HL-60 (cell line): ENCODE measurements around the gene TUB.

ENCODE experiments used
- DNase-seq, 2 experiments: peaks; one replicate each; pipeline ENCODE4 v3.0.0-alpha.2; 2010 to 2020; ENCODE audit warnings: low read depth in 1 of 2, low spot score in 1 of 2
- H3K27ac ChIP-seq: fragments of 250-450 bp; sonication (Bioruptor Pico); replicated peaks from 2 replicates; pipeline ENCODE4 v1.5.1; 2020; ENCODE audit warnings: mild to moderate bottlenecking, moderate library complexity
- H3K27me3 ChIP-seq: fragments of 250-450 bp; sonication (Bioruptor Pico); 2 replicates; pipeline ENCODE4 v1.5.1; 2021; ENCODE audit warnings: mild to moderate bottlenecking, moderate library complexity; ENCODE audit not compliant: insufficient read depth, poor library complexity, severe bottlenecking
- H3K4me3 ChIP-seq: replicated peaks from 2 replicates; pipeline ENCODE4 v1.5.1; 2011; ENCODE audit warnings: mild to moderate bottlenecking, control low read depth, low read length; ENCODE audit not compliant: insufficient read depth
- CTCF ChIP-seq: IDR thresholded peaks from one replicate; pipeline ENCODE4 v1.5.1; 2011; ENCODE audit warnings: low read length, control low read depth, inconsistent platforms; ENCODE audit not compliant: insufficient read depth
- GABPA ChIP-seq: IDR thresholded peaks from 2 replicates; pipeline ENCODE4 v1.6.1; 2012; ENCODE audit warnings: low read depth
- POLR2AphosphoS5 ChIP-seq: IDR thresholded peaks from 2 replicates; pipeline ENCODE4 v1.6.1; 2012; ENCODE audit warnings: low read depth
- REST ChIP-seq: IDR thresholded peaks from 2 replicates; pipeline ENCODE4 v1.6.1; 2012; ENCODE audit warnings: low read depth; ENCODE audit not compliant: insufficient replicate concordance
- SPI1 ChIP-seq: IDR thresholded peaks from 2 replicates; pipeline ENCODE4 v1.6.1; 2012; ENCODE audit warnings: low read depth, mild to moderate bottlenecking, borderline replicate concordance

Gene TUB

GRCh38 chr11:8066036-8066910 is 14.7 kb upstream of the TUB start:
- H3K27ac ChIP-seq = no peak overlapping the region
- TF ChIP-seq REST (no peak), GABPA (no peak), POLR2AphosphoS5 (no peak), CTCF (no peak), SPI1 (no peak)
- no peak for DNase-seq
- no peak overlapping the region for H3K4me3 ChIP-seq
- H3K27me3 ChIP-seq = peaks cover 2% of the 10 kb centered on the region

DNA sequence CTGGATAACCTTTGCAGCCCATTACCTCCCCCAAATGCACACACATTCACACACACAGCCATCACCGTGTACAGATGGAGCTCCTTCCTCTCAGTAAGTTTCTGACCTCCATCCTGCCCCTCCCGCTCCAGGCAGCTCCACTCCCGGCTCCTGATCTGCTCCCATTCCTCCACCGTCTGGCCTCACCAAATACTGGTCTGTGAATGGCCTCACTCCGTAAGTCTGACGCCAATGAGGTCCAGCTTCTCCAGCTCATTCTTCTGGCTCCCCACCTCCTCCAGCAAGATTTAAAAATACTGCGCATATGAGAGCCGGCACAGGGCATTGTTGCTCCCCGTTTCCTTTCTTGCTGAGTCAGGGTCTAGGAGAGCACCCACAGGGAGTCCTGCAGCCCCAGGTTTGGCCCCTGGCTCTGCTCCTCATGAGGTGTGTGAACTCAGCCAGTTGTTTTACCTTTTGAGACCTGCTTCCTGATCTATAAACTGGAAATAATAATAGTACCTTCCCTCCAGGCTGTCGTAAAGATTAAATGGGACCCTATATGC is 14.0 kb upstream of the TUB start:
- DNase-seq = no peak
- no peak for TF ChIP-seq SPI1
- TF ChIP-seq REST = no peak
- TF ChIP-seq POLR2AphosphoS5 = no peak
- TF ChIP-seq GABPA = no peak
- TF ChIP-seq CTCF = no peak
- H3K27me3 ChIP-seq = peaks cover 2% of the 10 kb centered on the region
- H3K27ac ChIP-seq = no peak overlapping the region
- H3K4me3 ChIP-seq = no peak overlapping the region

- H3K4me3 ChIP-seq = no peak overlapping the region
- H3K27me3 ChIP-seq = peaks cover 2% of the 10 kb centered on the region
- TF ChIP-seq GABPA = no peak
- no peak for TF ChIP-seq POLR2AphosphoS5
- TF ChIP-seq REST = no peak
- TF ChIP-seq CTCF = no peak
- H3K27ac ChIP-seq = no peak overlapping the region
- DNase-seq = no peak
These were observed 13.5 kb upstream of the TUB start for GRCh38 chr11:8067567-8067928.
